Neural cell (in vitro differentiated cells): ENCODE data around the gene MAGI2.

Source experiments
- CTCF ChIP-seq: fragments of 450-650 bp; IDR thresholded peaks from 2 replicates; pipeline ENCODE4 v1.5.1; 2014; ENCODE audit warnings: antibody characterized with exemption, mild to moderate bottlenecking, moderate library complexity; ENCODE audit not compliant: poor library complexity, severe bottlenecking
- EP300 ChIP-seq: fragments of 450-650 bp; conservative IDR thresholded peaks from 2 replicates; pipeline ENCODE4 v1.6.1; 2014; ENCODE audit warnings: antibody characterized with exemption, mild to moderate bottlenecking, moderate library complexity; ENCODE audit not compliant: poor library complexity, severe bottlenecking
- EZH2 ChIP-seq: fragments of 200-600, 300-800 bp; shearing (Covaris generic), sonication (generic); IDR thresholded peaks from 2 replicates; pipeline ENCODE4 v1.6.1; 2014; ENCODE audit warnings: antibody characterized with exemption, low read length, borderline replicate concordance, mild to moderate bottlenecking; ENCODE audit not compliant: insufficient read depth, poor library complexity, severe bottlenecking
- MXI1 ChIP-seq: fragments of 450-650 bp; conservative IDR thresholded peaks from 2 replicates; pipeline ENCODE4 v1.6.1; 2014; ENCODE audit warnings: antibody characterized with exemption, mild to moderate bottlenecking; ENCODE audit not compliant: poor library complexity, severe bottlenecking
- POLR2AphosphoS5 ChIP-seq: IDR thresholded peaks from 2 replicates; pipeline ENCODE4 v1.6.1; 2012
- RAD21 ChIP-seq: fragments of 450-650 bp; conservative IDR thresholded peaks from 2 replicates; pipeline ENCODE4 v1.6.1; 2014; ENCODE audit warnings: antibody characterized with exemption, mild to moderate bottlenecking, moderate library complexity
- REST ChIP-seq: IDR thresholded peaks from 2 replicates; pipeline ENCODE4 v1.6.1; 2012; ENCODE audit warnings: borderline replicate concordance
- SMC3 ChIP-seq: fragments of 450-650 bp; conservative IDR thresholded peaks from 2 replicates; pipeline ENCODE4 v1.6.1; 2014; ENCODE audit warnings: antibody characterized with exemption, mild to moderate bottlenecking, moderate library complexity; ENCODE audit not compliant: poor library complexity
- TAF1 ChIP-seq: IDR thresholded peaks from 2 replicates; pipeline ENCODE4 v1.6.1; 2012; ENCODE audit warnings: low read depth

GRCh38 chr7:79199961-79200360 is 253.5 kb downstream of the MAGI2 start:
- no peak for TF ChIP-seq POLR2AphosphoS5
- no peak for TF ChIP-seq SMC3
- TF ChIP-seq CTCF: no peak
- TF ChIP-seq EP300: no peak
- TF ChIP-seq MXI1: no peak
- TF ChIP-seq EZH2: no peak
- no peak for TF ChIP-seq RAD21
- no peak for TF ChIP-seq REST
- TF ChIP-seq TAF1: no peak
